ENCODE measurements around the gene GLT1D1. TPM values are rescaled to one million over a fixed set of nuclear protein-coding genes. Genes with fewer than 3 reads are reported as not detected.
"Not testable (repeated sequence)": the region's sequence is repeated elsewhere in the genome, so short reads cannot be mapped to it uniquely, and the experiment has no call there.

The GLT1D1 gene
- not detected in 2 replicates for total RNA-seq (2014; rRNA removed; shearing (Covaris generic))

DNA sequence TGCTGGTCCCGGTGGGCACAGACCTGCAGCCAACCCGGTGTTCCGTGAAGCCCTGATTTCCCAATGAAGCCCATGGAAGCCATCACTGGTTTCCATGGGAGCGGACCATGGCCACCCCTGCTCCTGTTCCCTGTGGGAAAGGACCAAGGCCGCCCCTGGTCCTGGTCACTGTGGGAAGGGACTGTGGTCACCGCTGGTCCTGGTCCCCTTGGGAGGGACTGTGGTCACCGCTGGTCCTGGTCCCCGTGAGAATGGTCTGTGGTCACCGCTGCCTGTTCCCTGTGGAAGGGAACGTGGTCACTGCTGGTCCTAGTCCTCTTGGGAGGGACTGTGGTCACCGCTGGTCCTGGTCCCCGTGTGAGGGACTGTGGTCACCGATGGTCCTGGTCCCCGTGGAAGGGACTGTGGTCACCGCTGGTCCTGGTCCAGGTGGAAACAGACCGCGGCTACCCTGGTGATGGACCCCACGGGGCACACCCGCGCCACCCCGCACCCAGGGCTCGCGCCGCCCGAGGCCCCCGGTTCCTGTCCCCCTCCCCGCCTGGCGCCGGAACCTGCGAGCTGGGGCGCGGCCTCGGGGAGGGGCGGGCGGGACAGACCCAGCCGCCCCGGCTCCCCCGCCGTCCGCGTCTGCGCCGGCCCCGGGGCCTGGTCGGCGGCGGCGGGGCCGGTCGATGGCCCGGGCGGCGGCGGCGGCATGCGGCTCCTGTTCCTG is at the start of gene GLT1D1:
Gene GLT1D1 (plus strand): TSS at position 594 of the 715 bp plus-strand sequence. CDS start 104 bp downstream, at position 698.
- DNase-seq (ENCODE audit: low read depth) = no peak

DNA sequence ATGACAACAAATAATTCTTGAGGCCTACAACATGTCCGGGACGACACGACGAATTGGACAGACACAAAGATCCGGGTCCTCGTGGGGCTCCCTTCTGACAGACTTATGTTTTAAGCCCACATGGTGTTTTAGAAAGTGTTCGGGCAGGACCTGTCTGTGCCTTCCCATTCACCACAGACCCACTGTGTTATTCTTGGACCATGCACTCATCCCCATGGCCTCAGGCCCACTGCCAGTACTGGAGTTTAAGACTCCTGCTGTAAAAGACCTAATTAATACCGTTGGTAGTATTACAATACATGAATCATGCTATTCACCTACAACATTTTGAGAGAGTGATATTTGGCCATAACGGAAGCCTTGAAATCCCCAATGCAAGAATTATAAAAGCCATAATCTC is 49.5 kb upstream of the GLT1D1 start:
- no peak for DNase-seq (ENCODE audit: low read depth)

DNA sequence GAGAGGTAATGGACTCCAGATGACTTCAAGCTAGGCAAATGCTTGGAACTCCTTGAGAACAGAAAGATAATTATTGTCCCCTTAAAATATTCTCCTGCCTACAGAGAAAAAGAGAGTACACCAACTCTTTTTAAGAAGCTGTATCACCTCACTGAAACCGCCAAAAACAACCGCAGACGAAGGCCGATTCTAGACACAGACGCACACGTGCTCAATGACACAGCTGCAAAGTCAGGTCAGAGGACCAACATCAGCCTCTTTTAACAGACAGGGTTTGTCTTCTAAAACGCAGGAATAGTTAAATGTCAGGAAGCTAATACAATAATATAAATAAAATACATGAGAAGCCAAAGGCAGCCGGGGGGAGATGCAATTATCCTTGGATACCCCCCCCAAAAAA is 48.5 kb upstream of the GLT1D1 start:
- no peak for DNase-seq (ENCODE audit: low read depth)

DNA sequence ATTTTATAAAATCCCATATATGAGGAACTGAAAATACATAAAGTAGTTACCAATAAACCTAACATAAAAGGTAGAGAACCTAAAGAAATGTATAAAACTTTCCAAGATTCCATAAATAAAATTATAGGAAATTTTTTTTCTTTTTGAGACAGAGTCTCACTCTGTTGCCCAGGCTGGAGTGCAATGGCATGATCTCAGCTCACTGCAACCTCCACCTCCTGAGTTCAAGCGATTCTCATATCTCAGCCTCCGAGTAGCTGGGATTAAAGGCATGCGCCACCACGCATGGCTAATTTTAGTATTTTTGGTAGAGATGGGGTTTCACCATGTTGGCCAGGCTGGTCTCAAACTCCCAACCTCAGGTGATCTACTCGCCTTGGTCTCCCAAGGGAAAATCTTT is 47.9 kb upstream of the GLT1D1 start:
- not testable (repeated sequence) for DNase-seq (ENCODE audit: low read depth)

DNA sequence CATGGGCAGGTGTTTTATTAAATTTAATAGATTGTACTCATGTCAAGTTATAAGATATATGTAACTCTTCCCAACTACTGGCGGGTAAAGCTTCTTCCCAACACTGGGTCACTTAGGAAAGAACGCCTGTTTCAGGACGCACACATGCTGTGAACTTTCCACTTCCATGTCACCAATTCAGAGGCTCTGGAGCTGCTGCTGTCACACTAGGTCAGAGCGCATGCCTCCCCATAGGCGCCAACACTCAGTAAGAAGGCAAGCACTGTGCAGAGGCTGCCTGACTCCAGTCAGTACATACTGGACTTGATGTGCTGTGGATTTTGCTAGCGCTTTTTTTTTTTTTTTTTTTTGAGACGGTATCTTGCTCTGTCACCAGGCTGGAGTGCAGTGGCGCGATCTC is 46.7 kb upstream of the GLT1D1 start:
- no peak for DNase-seq (ENCODE audit: low read depth)

DNA sequence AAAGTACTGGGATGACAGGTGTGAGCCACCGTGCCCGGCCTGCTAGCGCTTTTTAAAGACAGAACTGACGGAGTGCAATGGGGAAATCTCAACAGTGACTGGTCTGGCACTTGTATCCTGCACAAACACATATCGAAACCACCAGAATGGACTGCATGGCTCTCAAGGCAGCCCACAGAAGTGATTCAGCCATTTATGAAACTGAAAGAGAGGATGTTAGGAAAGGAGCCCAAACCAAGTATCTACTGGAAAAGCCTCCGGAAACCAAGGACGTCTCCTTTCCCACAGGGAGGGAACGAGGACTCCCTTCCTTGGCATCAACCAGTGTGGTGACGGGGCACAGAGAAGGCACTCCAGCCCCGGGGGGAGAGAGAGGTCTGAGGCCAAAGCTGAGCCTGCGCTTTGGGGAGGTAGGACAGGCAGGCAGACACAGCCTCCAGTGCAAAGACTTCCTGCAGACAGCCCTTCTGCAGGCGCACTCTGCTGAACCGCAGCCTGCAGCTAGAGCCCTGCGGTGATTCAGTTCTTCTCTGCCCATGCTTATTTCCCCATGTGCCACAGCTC is 46.0 kb upstream of the GLT1D1 start:
- DNase-seq (ENCODE audit: low read depth) = no peak

DNA sequence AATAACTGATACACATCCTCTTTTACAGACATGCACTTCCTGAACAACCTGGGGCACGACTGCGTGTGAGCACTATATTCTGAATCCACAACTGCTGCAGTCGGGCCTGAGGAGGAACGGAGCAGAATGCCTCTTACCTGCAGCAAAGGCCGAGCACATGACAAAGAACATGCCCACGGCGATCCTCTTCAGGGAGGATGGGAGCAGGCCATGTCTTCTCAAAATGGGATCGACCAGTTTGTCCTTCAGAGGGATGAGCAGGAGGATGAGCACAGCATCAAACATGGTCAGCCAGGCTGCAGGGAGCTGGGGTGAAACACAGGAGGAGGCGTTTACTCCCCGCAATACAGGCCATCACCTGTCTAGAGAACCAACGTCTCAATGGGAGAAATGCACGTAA is 44.6 kb upstream of the GLT1D1 start:
- DNase-seq (ENCODE audit: low read depth) = no peak

DNA sequence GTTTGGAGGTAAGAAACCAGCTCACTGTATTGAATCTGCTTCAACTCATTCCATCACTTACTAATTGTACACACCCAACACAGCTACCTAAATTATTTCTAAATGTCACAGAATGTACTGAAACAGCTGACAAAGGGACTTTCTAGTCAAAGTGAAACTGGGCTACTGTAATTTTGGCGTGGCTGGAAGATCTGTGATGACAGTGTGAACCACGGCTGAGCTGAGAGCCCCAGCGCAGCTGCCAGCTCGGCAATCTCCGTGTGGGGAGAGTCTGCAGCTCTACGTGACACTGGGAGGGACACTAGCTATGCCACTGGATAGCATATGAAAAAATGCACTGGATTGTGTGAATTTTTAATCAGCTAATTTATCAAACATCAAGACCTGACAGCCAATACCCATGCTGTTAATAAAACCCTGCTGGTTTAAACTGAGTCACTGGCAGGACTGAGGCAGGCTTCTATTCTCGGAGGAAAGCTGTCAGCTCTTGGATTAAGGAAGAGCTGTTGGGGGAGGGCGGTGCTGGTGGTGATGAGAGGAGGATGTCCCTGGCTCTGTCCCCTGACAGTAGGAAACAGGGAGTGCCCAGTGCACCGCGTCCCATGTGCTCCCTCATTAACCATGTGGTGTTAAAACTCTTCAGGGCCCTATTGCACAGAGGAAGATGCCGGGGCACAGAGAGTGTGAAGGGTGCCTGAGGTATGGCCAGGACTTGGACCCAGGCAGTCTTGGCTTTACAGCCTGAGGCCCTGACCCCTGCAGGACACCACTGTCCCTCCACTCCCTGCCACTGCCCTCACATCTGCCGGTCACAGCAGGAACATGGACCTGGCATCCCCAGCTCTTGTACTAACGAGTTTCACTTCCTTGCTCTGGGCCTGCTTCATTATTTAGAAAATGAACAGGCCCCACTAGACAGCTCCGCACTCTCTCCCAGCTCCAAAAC is 42.8 kb upstream of the GLT1D1 start:
- DNase-seq (ENCODE audit: low read depth) = no peak

DNA sequence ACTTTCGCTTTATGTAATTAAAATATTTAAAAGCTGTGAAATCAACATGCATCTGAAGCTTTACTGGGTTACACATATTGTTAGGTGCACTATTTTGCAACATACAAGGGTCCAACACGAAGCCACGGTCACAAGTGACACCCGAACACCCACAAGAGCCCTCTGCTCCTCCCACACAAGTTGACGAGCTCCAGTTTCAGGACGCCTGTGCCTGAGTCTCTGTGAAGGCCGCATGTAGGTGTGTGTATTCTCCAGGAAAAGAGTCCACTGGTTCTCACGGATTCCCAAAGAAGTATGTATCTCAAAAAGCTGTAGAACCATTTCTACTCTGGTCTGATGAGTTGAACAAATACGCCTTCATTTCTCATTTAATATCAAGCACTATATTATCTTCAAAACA is 41.5 kb upstream of the GLT1D1 start:
- DNase-seq (ENCODE audit: low read depth) = no peak

DNA sequence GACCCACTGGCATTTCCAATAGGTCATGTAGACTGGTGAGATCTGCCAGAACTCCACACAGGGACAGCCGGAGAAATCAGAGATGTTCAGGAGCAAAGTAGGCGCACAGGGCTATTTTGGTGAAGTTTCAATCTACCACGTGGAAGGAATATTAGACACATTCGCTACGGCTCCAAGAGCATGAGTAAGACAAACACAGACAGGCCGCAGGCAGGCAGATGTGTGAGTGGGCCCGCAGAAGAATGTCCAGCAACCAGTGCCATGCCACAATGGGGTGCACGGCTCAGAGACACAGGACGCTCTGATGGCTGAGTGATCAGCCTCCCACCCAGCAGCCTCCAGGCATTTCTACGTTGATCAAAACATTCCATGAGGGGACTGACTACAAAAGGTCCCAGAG is 39.9 kb upstream of the GLT1D1 start:
- no peak for DNase-seq (ENCODE audit: low read depth)

DNA sequence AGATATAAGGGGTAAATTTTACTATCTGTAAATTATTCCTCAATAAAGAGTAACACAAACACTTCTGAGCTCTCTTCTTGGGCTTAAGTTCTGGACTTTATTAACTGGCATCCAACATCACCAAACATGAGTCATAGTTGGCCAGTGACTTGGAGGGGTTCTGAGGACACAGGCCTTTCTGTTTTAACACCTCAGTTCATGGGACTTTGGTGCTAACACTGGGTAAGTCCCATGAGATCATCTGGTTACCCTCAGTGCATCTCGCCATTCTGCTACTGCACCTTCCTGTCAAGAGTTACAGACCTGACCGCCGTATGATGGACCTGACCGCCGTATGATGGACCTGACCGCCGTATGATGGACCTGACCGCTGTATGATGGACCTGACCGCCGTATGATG is 39.4 kb upstream of the GLT1D1 start:
- DNase-seq (ENCODE audit: low read depth) = peak; percentile 50

DNA sequence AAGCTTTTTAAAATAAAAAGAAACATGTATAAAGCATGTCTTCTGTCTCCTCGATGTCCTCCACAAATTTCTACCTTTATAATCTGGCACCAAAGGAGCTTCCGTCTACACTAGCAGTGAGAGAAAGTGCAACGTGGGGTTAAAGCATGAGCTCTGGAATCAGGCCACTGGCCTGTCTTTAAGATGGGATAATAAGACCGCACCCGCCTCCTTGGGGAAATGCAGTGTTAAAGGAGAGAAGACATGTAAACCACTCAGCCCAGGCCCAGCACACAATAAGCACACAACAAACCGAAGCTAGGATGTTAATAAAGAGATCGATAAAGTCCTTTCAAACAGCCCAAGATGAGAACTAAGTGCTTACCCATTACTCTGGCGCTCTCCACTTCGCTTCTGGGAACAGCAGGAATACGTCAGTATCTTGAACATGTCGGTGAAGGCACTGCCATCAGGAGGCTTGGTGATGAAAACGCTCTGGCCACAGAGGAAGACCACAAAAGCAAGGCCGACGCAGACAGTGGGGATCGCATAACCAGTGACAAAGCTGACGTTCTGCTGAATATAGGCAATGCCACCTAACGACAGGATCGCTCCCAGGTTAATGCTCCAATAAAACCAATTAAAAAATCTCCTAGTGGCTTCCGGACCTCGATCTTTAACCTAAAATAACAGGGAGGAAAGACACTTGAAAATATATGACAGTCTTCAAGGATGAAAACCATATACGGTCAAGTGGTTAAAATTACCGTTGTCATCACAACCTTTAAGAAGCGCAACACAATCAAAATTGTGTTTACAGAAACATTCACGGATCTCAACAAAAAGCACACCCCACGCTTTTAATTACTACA is 38.6 kb upstream of the GLT1D1 start:
- DNase-seq (ENCODE audit: low read depth) = no peak

DNA sequence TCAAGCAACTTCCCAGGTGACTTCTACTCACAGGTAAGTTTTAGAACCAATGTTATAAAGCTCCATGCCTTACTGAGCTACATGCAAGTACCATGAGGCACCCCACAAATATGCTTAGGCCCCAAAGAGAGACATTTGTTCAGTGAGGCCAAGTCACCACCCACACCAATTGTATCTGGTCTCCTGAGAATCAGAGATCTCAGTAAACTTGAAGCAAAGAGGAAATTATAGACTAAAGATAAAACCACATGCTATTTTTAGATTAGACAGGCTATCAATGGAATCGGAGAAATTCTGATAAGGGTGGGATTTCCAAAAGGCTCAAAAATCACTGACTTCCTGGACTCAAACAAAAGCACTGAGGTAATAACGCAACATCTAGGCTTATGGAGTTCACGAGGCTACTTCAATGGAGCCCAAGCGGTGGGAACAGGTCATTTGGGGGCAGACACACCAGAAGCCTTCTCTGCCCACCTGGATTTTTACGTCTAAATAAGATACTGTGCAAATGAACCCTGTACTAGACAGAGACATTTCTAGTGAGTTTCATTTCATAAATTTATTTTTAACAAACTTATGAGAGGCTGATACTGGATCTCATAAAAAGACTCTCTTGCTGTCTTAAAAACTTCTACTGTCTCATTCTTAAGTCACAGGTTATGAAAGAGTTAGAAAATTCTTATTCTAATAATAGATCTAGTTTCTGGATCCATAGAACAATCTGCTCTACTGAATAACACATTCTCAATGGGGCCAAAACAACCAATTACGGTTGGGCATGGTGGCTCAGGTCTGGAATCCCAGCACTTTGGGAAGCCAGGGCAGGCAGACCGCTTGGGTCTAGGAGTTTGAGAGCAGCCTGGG is 37.3 kb upstream of the GLT1D1 start:
- no peak for DNase-seq (ENCODE audit: low read depth)

DNA sequence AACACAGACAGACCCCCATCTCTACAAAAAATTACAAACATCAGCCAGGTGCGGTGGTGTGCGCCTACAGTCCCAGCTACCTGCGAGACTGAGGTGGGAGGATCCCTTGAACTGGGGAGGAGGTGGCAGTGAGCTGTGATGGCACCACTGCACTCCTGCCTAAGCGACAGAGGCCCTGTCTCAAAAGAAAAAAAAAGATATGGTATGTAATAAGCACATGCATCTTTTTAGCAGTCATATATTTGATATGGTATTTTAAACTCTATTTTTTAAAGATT is 36.7 kb upstream of the GLT1D1 start:
- DNase-seq (ENCODE audit: low read depth) = no peak

DNA sequence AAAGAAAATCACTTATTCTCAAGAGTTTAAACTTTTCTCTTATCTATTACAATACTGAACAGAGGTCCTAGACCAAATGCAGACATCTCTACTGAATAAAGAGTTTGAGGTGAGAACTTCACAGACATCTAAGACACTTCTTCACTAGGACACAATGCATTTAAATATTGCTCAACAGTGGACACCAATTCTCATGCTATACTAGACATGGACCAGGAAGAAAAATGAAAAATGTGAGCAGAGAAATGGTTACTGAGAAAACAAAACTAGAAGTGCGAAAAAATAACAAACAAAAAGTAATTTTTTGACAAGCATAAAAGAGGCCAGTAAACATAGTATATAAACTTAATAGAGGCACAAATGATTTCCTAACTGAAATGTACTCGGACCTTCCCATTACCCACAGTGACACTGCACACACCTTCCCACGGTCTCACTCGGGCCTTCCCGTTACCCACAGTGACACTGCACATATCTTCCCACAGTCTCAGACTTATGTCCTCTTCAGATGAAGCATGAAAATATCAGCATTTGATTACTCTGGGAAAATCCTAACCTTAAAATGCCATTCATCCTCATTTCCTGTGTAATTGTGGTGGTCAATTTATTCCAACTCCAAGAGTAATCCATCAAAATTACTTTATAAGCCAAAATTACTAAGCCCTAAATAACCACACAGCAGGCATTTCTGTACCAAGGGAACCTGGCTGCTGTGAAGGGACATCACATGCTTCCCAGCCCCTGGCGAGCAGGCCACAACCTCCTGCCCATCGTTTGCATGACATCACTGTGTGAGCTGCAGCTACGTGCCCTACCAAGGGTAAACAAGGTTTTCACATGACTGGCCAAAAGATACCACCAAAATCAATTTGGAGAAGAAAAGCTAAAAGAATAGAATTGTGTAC is 35.9 kb upstream of the GLT1D1 start:
- peak; percentile 81 for DNase-seq (ENCODE audit: low read depth)

DNA sequence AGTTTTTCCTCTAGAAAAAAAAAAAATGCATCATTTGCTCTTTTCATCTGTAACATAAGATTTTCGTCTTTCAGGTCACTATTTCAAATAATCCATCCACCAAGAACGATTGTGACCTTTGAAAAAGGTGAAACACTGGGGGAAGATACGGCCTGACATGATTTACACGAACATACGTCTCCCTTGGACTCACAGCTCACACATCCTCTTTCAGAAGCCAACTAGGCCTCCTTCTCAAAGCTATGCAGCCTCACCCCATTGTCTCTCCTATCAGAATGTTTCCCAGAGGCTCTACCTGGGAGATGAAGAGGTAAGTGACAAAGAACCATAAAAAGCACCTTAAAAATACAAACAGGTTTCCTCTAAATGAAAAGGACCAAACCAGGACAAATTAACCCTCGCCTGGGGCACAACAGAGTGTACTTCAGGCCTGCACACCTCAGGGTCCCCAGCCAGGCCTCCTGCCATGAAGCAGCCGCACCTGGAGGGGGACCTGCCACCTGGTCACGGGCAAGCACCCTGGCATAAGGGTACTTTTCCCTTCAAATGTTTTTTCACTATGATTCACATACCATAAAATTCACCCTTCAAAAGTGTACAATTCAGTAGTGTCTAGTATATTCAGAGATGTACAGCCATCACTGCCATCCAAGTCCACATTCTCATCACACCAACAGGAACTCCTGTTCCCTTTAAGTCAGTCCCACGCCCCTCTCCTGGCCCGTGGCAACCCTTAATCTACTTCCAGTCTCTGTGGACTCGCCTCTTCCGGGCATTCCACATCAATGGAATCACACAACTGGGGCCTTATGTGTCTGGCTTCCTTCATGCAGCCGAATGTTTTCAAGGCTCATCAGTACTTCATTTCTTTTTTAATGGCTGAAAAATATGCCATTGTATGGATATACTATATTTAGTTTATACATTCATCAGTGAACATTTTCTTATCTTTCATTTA is 34.9 kb upstream of the GLT1D1 start:
- DNase-seq (ENCODE audit: low read depth) = peak; percentile 25

DNA sequence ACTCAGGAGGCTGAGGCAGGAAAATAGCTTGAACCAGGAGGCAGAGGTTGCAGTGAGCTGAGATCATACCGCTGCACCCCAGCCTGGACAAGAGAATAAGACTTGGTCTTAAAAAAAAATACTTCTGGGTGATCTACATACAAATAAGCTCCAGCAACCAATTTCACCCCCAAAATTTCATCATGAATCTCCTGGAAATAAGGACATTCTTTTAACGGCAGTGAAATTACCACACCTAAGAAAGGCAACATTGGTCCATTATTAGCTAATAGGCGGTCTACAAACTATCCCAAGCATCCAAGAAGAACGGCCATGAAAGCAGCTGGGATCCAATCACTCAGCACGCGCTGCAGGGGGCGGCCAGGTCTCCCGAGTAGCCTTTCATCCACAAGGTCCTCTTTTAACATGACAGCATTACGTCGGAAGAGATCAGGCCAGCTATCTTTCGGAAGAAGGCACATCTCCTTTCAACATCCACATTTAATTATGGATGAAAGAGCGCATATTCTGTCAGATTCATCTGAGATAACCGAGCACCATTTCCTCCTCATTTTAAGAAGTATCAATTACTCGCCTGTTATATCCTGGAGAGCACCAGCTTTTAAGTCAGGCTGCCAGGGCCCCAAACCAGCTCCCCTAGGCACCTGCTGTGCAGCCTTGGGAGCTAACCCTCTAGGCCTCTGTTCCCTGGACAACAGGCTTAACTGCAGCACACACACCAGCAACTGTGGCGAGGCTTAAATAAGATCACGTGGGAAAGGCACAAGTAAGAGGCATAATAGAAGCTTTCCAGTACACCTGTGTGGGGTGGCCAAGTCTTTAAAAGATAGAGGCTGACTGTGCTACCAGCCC is 33.8 kb upstream of the GLT1D1 start:
- no peak for DNase-seq (ENCODE audit: low read depth)

DNA sequence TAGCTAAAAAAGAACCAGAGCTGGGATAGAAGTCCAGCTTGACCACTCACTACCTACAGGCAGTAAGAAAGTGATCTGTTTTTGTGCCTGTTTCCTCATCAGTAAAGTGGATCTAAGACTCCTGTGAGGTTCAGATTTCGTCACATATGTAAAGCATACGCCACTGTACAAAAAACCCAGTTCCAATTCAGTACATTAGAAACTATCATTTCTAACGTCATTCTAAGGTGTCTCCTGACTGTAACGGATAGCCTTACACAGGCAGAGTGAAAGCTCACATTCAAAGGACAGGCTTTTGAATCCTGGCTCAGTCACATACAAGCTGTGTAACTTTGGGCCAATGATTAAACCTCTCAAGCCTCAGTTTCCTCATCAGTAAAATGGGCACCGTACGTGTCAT is 33.0 kb upstream of the GLT1D1 start:
- DNase-seq (ENCODE audit: low read depth) = no peak

Measured in M059J (cell line).